ENCODE results near the gene CAMTA1. TPM values are rescaled to one million over a fixed set of nuclear protein-coding genes. Genes with fewer than 3 reads are reported as not detected.

Gene CAMTA1
- total and polyA plus RNA-seq, 9 of the 15 experiments (the other 6 are each of a cell fraction or from before 2014, with no cell fraction given), result 43.9 to 161 (median 65.9) TPM

DNA sequence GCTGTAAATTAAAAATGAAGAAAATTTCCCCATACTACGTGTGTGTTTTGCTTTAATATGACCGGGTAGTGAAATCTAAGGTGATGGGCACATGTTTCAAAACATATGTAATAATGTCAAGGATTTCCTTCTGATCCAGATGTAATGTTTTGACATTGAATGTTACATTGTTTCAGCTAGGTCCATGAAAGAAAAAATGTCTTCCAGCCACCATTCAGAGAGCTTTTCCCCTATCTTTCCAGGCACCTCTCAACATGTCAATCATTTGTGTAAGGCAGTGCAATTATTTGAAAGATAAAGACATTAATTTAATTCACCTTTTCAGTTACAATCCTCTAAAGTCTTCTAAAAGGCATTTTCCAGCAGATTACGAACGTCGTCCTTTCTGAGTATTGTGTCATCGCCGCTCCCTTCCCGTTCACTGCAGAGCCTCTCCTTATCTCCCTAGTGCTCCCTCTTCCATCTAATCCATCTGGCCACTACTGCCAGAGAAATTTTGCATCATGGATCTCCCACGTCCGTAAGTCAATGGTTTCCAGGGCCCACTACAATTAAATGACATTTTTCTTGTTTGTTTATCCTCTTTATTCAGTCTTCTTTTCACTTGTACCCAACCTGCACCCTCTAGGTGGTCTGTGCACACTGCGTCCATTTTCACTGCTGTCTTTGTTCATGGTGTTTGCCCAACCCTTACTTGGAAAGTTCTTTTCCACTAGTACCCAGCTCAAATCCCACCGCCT, 984.6 kb downstream of the CAMTA1 start (continued):
- TF ChIP-seq NR4A1 (CRISPR knock-in tag; IDR thresholded peaks at IDR 0.05) (no peak), NR4A1 (tag; IDR thresholded peaks at IDR 0.05) (0 out of 2 replicates have a peak, but pooled peaks have one; percentile 46), ZNF263 (CRISPR knock-in tag; IDR thresholded peaks at IDR 0.05; ENCODE audit: borderline replicate concordance) (peak; percentile 88), RBM25 (IDR thresholded peaks at IDR 0.05; ENCODE audit: low read depth, low read length, severe bottlenecking) (no peak), ZNF324 (CRISPR knock-in tag; IDR thresholded peaks at IDR 0.05) (no peak), BRD9 (IDR thresholded peaks at IDR 0.05; ENCODE audit: low read depth, partially characterized antibody) (no peak), SMARCA5 (IDR thresholded peaks at IDR 0.05) (0 out of 2 replicates have a peak, but pooled peaks have one; percentile 52), CBX8 (IDR thresholded peaks at IDR 0.05; ENCODE audit: borderline replicate concordance, extremely low read depth, low read depth, low read length, poor library complexity, severe bottlenecking) (no peak), FIP1L1 (IDR thresholded peaks at IDR 0.05; ENCODE audit: low read depth, low read length, poor library complexity, severe bottlenecking) (no peak), GABPB2 (CRISPR knock-in tag; conservative IDR thresholded peaks at IDR 0.05) (no peak), JUND (IDR thresholded peaks at IDR 0.05; ENCODE audit: borderline replicate concordance, low read depth, low read length) (peak; percentile 65; the same call in 1 of the 2 replicates), JUND (tag; IDR thresholded peaks at IDR 0.05; ENCODE audit: borderline replicate concordance, low read depth, low read length) (peak; percentile 58; the same call in 1 of the 3 replicates), PRPF4 (IDR thresholded peaks at IDR 0.05; ENCODE audit: insufficient read depth, low read depth, low read length, poor library complexity, severe bottlenecking) (no peak), ZNF778 (CRISPR knock-in tag; IDR thresholded peaks at IDR 0.05) (no peak), POLR2AphosphoS5 (IDR thresholded peaks at IDR 0.05; ENCODE audit: control insufficient read depth, insufficient read depth, low read depth, low read length) (no peak), GTF2E2 (tag; IDR thresholded peaks at IDR 0.05) (no peak)
- TF ChIP-seq, protein P1, sequence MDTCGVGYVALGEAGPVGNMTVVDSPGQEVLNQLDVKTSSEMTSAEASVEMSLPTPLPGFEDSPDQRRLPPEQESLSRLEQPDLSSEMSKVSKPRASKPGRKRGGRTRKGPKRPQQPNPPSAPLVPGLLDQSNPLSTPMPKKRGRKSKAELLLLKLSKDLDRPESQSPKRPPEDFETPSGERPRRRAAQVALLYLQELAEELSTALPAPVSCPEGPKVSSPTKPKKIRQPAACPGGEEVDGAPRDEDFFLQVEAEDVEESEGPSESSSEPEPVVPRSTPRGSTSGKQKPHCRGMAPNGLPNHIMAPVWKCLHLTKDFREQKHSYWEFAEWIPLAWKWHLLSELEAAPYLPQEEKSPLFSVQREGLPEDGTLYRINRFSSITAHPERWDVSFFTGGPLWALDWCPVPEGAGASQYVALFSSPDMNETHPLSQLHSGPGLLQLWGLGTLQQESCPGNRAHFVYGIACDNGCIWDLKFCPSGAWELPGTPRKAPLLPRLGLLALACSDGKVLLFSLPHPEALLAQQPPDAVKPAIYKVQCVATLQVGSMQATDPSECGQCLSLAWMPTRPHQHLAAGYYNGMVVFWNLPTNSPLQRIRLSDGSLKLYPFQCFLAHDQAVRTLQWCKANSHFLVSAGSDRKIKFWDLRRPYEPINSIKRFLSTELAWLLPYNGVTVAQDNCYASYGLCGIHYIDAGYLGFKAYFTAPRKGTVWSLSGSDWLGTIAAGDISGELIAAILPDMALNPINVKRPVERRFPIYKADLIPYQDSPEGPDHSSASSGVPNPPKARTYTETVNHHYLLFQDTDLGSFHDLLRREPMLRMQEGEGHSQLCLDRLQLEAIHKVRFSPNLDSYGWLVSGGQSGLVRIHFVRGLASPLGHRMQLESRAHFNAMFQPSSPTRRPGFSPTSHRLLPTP (IDR thresholded peaks at IDR 0.05; ENCODE audit: borderline replicate concordance, extremely low read depth, insufficient read length), result no peak
- TF ChIP-seq, protein P2, sequence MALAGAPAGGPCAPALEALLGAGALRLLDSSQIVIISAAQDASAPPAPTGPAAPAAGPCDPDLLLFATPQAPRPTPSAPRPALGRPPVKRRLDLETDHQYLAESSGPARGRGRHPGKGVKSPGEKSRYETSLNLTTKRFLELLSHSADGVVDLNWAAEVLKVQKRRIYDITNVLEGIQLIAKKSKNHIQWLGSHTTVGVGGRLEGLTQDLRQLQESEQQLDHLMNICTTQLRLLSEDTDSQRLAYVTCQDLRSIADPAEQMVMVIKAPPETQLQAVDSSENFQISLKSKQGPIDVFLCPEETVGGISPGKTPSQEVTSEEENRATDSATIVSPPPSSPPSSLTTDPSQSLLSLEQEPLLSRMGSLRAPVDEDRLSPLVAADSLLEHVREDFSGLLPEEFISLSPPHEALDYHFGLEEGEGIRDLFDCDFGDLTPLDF (CRISPR knock-in tag; IDR thresholded peaks at IDR 0.05), result no peak
- TF ChIP-seq, protein P3, sequence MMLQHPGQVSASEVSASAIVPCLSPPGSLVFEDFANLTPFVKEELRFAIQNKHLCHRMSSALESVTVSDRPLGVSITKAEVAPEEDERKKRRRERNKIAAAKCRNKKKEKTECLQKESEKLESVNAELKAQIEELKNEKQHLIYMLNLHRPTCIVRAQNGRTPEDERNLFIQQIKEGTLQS (IDR thresholded peaks at IDR 0.05), result peak; percentile 79
- TF ChIP-seq, protein P3 (CRISPR knock-in tag; conservative IDR thresholded peaks at IDR 0.05), result no peak
- TF ChIP-seq, protein P4, sequence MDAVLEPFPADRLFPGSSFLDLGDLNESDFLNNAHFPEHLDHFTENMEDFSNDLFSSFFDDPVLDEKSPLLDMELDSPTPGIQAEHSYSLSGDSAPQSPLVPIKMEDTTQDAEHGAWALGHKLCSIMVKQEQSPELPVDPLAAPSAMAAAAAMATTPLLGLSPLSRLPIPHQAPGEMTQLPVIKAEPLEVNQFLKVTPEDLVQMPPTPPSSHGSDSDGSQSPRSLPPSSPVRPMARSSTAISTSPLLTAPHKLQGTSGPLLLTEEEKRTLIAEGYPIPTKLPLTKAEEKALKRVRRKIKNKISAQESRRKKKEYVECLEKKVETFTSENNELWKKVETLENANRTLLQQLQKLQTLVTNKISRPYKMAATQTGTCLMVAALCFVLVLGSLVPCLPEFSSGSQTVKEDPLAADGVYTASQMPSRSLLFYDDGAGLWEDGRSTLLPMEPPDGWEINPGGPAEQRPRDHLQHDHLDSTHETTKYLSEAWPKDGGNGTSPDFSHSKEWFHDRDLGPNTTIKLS (IDR thresholded peaks at IDR 0.05; ENCODE audit: borderline replicate concordance, low read depth), result no peak
